ENCODE measurements around the gene GRIK4.
A peak's percentile ranks its signal among the peaks of the same experiment; 100 is the strongest.
"Not testable (repeated sequence)": the region's sequence is repeated elsewhere in the genome, so short reads cannot be mapped to it uniquely, and the experiment has no call there.

The GRIK4 gene

GRCh38 chr11:121004206-121004840, 492.8 kb downstream of the GRIK4 start:
- DNase-seq (ENCODE audit: low read depth, low spot score), result no peak
- no peak overlapping the region for H3K9ac ChIP-seq (ENCODE audit: insufficient read length, low read depth)
- H3K9me3 ChIP-seq (ENCODE audit: insufficient read depth, low read length), result peaks cover 8% of the 10 kb centered on the region; the same call in 1 of the 2 replicates
- H3K4me3 ChIP-seq (ENCODE audit: insufficient read length, low read depth), result no peak overlapping the region
- no peaks in the 10 kb centered on the region for H3K4me1 ChIP-seq (ENCODE audit: insufficient read depth, insufficient read length)
- H3K36me3 ChIP-seq (ENCODE audit: insufficient read depth, insufficient read length, low read length), result no peaks in the 10 kb centered on the region
- TF ChIP-seq ZNF274 (IDR thresholded peaks at IDR 0.05; ENCODE audit: low read depth, low read length) (no peak), YY1 (IDR thresholded peaks at IDR 0.05; ENCODE audit: insufficient read depth, insufficient read length) (no peak), SUZ12 (IDR thresholded peaks at IDR 0.05; ENCODE audit: extremely low read depth, insufficient read depth, insufficient read length) (no peak)
- H3K27me3 ChIP-seq (ENCODE audit: insufficient read depth, insufficient read length), result no peaks in the 10 kb centered on the region

- H3K4me3 ChIP-seq (ENCODE audit: insufficient read length, low read depth), result no peak overlapping the region
- peaks cover 8% of the 10 kb centered on the region; the same call in 1 of the 2 replicates for H3K9me3 ChIP-seq (ENCODE audit: insufficient read depth, low read length)
- no peaks in the 10 kb centered on the region for H3K27me3 ChIP-seq (ENCODE audit: insufficient read depth, insufficient read length)
- TF ChIP-seq ZNF274 (IDR thresholded peaks at IDR 0.05; ENCODE audit: low read depth, low read length), result no peak
- TF ChIP-seq SUZ12 (IDR thresholded peaks at IDR 0.05; ENCODE audit: extremely low read depth, insufficient read depth, insufficient read length), result no peak
- no peak for TF ChIP-seq YY1 (IDR thresholded peaks at IDR 0.05; ENCODE audit: insufficient read depth, insufficient read length)
- H3K9ac ChIP-seq (ENCODE audit: insufficient read length, low read depth), result no peak overlapping the region
- no peak for DNase-seq (ENCODE audit: low read depth, low spot score)
- H3K4me1 ChIP-seq (ENCODE audit: insufficient read depth, insufficient read length), result no peaks in the 10 kb centered on the region
- no peaks in the 10 kb centered on the region for H3K36me3 ChIP-seq (ENCODE audit: insufficient read depth, insufficient read length, low read length)
These were observed 495.4 kb downstream of the GRIK4 start for GRCh38 chr11:121006922-121007321.

GRCh38 chr11:121008551-121008950, 497.0 kb downstream of the GRIK4 start:
- no peaks in the 10 kb centered on the region for H3K4me1 ChIP-seq (ENCODE audit: insufficient read depth, insufficient read length)
- no peak for DNase-seq (ENCODE audit: low read depth, low spot score)
- TF ChIP-seq ZNF274 (IDR thresholded peaks at IDR 0.05; ENCODE audit: low read depth, low read length) (no peak), YY1 (IDR thresholded peaks at IDR 0.05; ENCODE audit: insufficient read depth, insufficient read length) (no peak), SUZ12 (IDR thresholded peaks at IDR 0.05; ENCODE audit: extremely low read depth, insufficient read depth, insufficient read length) (no peak)
- no peaks in the 10 kb centered on the region for H3K27me3 ChIP-seq (ENCODE audit: insufficient read depth, insufficient read length)
- H3K4me3 ChIP-seq (ENCODE audit: insufficient read length, low read depth), result no peak overlapping the region
- peaks cover 8% of the 10 kb centered on the region; the same call in 1 of the 2 replicates for H3K9me3 ChIP-seq (ENCODE audit: insufficient read depth, low read length)
- H3K9ac ChIP-seq (ENCODE audit: insufficient read length, low read depth), result no peak overlapping the region
- H3K36me3 ChIP-seq (ENCODE audit: insufficient read depth, insufficient read length, low read length), result no peaks in the 10 kb centered on the region

GRCh38 chr11:121012091-121012490, 500.5 kb downstream of the GRIK4 start:
- H3K9me3 ChIP-seq (ENCODE audit: insufficient read depth, low read length), result peaks cover 4% of the 10 kb centered on the region; the same call in 1 of the 2 replicates
- TF ChIP-seq YY1 (IDR thresholded peaks at IDR 0.05; ENCODE audit: insufficient read depth, insufficient read length), result no peak
- TF ChIP-seq SUZ12 (IDR thresholded peaks at IDR 0.05; ENCODE audit: extremely low read depth, insufficient read depth, insufficient read length), result no peak
- no peak for TF ChIP-seq ZNF274 (IDR thresholded peaks at IDR 0.05; ENCODE audit: low read depth, low read length)
- H3K9ac ChIP-seq (ENCODE audit: insufficient read length, low read depth), result no peak overlapping the region
- H3K27me3 ChIP-seq (ENCODE audit: insufficient read depth, insufficient read length), result no peaks in the 10 kb centered on the region
- no peaks in the 10 kb centered on the region for H3K4me1 ChIP-seq (ENCODE audit: insufficient read depth, insufficient read length)
- H3K4me3 ChIP-seq (ENCODE audit: insufficient read length, low read depth), result no peak overlapping the region
- DNase-seq (ENCODE audit: low read depth, low spot score), result no peak
- no peaks in the 10 kb centered on the region for H3K36me3 ChIP-seq (ENCODE audit: insufficient read depth, insufficient read length, low read length)

- DNase-seq (ENCODE audit: low read depth, low spot score), result no peak
- no peaks in the 10 kb centered on the region for H3K27me3 ChIP-seq (ENCODE audit: insufficient read depth, insufficient read length)
- H3K9ac ChIP-seq (ENCODE audit: insufficient read length, low read depth), result no peak overlapping the region
- TF ChIP-seq SUZ12 (IDR thresholded peaks at IDR 0.05; ENCODE audit: extremely low read depth, insufficient read depth, insufficient read length) (no peak), YY1 (IDR thresholded peaks at IDR 0.05; ENCODE audit: insufficient read depth, insufficient read length) (no peak), ZNF274 (IDR thresholded peaks at IDR 0.05; ENCODE audit: low read depth, low read length) (no peak)
- H3K9me3 ChIP-seq (ENCODE audit: insufficient read depth, low read length), result no peaks in the 10 kb centered on the region
- no peaks in the 10 kb centered on the region for H3K4me1 ChIP-seq (ENCODE audit: insufficient read depth, insufficient read length)
- no peaks in the 10 kb centered on the region for H3K36me3 ChIP-seq (ENCODE audit: insufficient read depth, insufficient read length, low read length)
- no peak overlapping the region for H3K4me3 ChIP-seq (ENCODE audit: insufficient read length, low read depth)
These were observed 507.2 kb downstream of the GRIK4 start for GRCh38 chr11:121018746-121019145.

- not testable (repeated sequence) for DNase-seq (ENCODE audit: low read depth, low spot score); H3K27me3 ChIP-seq (ENCODE audit: insufficient read depth, insufficient read length); H3K36me3 ChIP-seq (ENCODE audit: insufficient read depth, insufficient read length, low read length); H3K4me1 ChIP-seq (ENCODE audit: insufficient read depth, insufficient read length); H3K4me3 ChIP-seq (ENCODE audit: insufficient read length, low read depth); H3K9ac ChIP-seq (ENCODE audit: insufficient read length, low read depth); H3K9me3 ChIP-seq (ENCODE audit: insufficient read depth, low read length)
These were observed 510.2 kb downstream of the GRIK4 start for GRCh38 chr11:121021718-121022117.

GRCh38 chr11:121023848-121024751, 512.6 kb downstream of the GRIK4 start, which contains the start of gene TBCEL:
TBCEL (plus strand) TSS chr11:121024102; CDS start chr11:121045691, 21,589 bp downstream.
- Histone ChIP-seq H3K4me3 (ENCODE audit: insufficient read length, low read depth) (peak within 1 kb of the TSS; percentile 76), H3K27me3 (ENCODE audit: insufficient read depth, insufficient read length) (no peaks in the 10 kb centered on the region), H3K4me1 (ENCODE audit: insufficient read depth, insufficient read length) (peaks cover 3% of the 10 kb centered on the region), H3K9ac (ENCODE audit: insufficient read length, low read depth) (peak within 1 kb of the TSS; percentile 88), H3K36me3 (ENCODE audit: insufficient read depth, insufficient read length, low read length) (no peaks in the 10 kb centered on the region), H3K9me3 (ENCODE audit: insufficient read depth, low read length) (no peaks in the 10 kb centered on the region)
- DNase-seq (ENCODE audit: low read depth, low spot score), result peak; percentile 87
- TF ChIP-seq ZNF274 (IDR thresholded peaks at IDR 0.05; ENCODE audit: low read depth, low read length), result no peak
- no peak for TF ChIP-seq SUZ12 (IDR thresholded peaks at IDR 0.05; ENCODE audit: extremely low read depth, insufficient read depth, insufficient read length)

Data from NT2/D1 (cell line).